ENCODE results near the gene TMEM179.

TMEM179 gene

DNA sequence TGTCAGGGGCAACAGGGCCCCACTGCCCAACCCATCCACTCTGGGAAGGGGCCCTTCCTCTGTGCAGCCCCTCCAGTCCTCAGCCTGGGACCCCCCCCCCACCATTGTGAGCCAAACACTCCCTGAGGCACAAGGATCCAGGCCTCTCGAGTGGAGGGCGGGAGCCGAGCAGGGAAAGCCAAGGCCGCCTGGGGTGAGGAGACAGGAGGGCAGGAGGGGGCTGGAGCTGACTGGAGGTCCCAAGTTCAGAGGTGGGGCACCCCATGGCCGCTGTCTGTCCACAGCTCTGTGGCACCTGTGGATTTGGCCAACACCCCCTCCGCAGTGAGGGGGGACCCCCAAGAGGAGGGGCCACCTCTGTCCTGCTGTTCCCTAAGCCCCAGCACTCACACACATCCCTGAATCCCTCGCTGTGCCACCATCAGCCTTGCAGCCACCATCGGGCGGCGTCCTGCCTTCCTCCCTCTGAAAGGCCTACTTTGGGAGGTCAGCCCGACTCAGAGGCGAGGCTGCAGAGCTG is 50.4 kb downstream of the TMEM179 start:
- DNase-seq, result no peak

- no peak for DNase-seq
Measured at GRCh38 chr14:104553166-104554087, 51.1 kb downstream of the TMEM179 start.

GRCh38 chr14:104552738-104553125 is 51.8 kb downstream of the TMEM179 start:
- DNase-seq, result no peak

DNA sequence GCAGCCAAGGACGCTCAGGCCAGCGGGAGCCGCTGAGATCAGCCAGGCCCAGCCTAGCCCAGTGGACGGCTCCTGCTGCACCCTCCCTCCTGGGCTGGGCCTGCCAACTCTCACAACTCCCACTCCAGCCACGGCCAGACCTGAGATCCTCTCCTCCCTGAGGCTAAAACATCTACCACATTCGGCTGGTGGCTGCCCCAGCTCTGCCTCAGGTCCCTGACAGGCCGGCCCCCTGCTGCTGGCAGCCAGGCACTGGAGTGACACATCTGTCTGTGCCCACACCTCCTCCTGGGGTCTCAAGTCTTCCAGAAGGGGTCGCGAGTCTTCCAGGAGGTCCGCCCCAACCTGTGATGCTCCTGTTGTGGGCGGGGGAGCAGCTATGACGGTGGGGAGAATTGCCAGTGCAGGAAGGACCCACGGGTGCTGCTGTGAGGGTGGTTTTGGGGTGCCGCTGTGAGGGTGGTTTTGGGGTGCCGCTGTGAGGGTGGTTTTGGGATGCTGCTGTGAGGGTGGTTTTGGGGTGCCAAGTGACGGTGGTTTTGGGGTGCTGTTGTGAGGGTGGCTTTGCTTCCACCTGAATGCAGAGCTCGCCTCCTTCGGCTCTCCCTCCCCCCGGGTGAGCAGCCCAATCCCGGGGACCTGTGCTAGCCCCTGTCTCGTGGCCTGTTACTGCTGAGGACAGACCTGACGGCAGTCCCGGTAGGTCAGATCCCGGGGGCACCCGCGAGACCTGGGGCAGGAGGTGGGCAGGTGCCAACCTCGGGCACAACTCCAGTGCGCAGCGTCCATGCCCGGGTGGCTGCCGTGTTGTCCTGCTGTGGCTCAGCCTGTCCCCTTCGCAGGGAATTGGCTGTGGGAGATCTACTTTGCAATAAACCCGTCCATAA is 52.5 kb downstream of the TMEM179 start:
- no peak for DNase-seq

GRCh38 chr14:104550861-104551728 is 53.5 kb downstream of the TMEM179 start:
- DNase-seq, result no peak

DNA sequence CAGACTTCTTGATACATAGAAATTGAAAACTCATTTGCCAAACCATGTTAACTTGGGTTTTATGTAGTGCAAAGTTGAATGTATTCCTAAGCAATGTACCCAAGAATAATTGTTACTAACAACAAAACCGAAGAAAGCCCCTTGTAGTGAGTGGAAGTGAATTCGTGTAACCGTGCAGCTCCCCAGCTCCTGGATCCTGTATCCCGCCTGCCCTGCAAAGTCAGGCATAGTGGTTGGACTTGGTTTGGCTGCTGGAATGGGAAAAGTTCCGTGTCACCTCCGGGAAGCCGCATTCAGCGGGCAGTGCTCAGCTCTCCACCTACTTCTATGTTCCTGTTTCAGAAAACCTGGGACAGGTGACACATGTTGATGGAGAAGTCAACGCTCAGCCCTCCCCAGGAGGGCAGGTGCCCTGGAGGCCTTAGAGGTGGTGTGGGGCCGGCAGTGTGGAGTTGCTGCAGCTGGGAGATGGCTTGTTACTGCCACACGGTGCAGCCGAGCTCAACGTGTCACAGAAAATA is 54.2 kb downstream of the TMEM179 start:
- DNase-seq, result no peak

DNA sequence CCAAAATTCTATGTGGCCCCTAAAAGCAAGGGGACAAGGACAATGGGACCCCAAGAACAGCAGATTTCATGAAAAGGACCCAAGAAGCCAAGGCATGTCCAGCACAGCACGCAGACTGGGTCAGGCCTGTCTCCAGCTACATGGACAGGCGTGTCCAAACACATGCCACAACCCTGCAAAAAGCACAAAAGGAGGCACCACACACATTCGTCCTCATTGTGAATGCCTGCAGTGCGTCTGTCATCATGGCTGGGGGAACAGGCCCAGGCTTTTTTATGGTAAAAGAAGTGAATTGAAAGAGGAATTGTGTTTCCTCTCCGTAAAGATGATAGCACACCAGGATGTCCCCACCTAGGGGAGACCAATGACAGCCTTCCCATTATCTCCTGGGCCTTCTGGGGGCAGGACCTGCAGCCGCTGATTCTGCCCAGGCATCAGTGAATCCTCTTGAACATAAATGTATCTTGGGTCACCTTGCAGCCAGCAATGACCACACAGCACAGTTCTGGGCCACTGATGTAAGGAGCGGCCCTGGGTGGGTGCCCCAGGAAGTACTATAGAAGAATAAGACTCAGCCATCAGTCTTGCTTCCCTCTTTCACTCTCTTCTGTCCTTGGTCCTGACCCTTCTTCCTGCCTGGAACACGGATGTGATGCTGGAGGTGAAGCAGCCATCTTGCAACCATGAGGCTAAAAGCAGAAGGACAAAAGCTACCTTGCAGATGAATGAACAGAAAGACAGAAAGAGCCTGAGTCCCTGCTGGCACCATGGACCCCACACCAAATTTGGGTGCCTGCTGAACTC is 54.8 kb downstream of the TMEM179 start:
- DNase-seq, result no peak

DNA sequence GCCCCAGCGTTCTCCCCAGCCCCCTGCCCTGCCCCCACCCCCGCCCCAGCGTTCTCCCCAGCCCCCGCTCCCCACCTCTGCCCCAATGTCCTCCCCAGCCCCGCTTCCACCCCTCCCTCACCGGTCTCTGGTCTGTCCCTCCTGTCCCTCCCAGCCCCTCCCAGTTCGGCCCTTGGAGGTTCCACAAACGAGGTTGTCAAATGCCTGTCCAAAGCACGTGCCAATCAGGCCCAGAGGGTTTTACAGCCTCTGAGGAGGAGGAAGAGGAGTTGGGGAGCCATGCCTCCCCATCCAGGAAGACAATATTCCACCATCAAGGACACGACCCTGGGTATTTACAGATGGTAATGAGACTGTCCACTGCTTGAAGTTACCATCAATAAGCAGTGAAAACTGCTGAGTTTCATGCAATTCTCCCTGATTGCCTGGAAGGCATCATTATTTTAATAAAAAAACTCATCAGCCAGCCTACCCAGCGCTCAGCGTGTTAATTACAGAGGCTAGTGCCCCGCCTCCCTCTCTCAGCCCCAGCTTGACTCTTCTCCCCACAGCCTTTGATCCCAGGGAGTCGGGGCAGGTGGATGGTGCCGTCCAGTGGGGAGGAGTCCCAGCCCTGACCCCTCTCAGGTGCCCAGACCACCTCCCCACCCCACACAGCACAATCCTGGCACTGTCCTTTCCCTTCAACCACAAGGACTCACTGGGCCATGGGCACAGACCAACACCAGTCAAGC is 55.6 kb downstream of the TMEM179 start:
- DNase-seq, result no peak

- DNase-seq, result no peak
Measured at GRCh38 chr14:104547998-104548700, 56.4 kb downstream of the TMEM179 start.

DNA sequence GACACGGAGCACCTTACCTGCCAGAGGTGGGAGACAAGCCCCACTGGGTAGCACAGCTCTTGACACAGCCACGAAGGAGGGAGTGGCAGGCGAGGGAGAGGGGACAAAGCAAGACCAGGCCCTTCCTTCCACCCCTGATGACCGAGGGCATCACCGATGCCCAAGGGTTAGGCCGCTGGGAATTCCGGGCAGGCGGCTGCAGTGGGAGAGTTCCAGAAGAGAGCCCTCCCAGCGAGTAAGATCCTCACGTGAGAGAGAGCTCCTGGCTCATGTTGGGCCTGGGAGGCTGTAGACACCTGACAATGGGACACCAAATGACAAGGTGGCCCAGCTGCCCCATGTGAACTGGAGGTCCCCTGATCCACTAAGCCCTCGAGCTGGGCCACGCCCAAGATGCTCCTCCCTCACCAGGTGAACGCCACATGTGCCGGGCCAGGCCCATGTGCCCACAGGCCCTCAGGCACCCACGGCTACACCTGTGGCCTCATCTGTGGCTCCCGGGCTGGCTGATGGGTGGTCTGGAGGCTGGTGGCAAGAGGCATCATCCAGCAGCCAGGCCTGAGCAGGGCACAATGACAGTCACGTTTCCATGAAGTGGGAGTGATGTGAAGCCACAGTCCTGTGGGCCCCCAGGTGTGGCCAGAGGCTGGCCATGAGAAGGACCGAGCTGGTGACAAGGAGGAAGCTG is 57.1 kb downstream of the TMEM179 start:
- no peak for DNase-seq

GRCh38 chr14:104546591-104547309 is 57.8 kb downstream of the TMEM179 start:
- DNase-seq, result no peak

DNA sequence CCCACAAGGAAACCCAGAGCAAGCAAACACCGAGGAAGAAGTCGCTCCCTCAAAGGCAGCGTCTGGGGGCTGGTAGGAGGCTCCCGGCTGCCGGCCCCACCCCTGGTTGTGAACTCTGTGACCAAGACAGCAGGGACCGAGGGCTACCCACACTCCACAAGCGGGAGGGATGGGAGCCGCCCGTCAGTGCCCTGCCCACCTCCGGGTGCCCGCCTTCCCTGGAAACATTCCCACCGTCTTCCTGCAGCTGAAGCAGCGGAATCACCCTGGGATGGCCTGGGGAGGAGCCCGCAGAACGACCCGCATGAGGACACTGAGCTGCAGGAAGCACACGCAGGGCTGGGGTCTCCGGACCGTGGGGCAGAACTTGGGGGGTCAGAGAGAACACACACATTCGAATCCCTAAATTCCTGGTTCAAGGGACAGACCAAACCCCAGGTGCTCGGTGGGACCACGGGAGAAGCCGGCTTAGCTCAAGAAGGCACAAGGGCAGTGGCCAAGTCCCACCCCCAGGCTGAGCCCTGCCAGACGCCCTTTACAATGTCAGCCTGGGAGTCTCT is 58.5 kb downstream of the TMEM179 start:
- no peak for DNase-seq

DNA sequence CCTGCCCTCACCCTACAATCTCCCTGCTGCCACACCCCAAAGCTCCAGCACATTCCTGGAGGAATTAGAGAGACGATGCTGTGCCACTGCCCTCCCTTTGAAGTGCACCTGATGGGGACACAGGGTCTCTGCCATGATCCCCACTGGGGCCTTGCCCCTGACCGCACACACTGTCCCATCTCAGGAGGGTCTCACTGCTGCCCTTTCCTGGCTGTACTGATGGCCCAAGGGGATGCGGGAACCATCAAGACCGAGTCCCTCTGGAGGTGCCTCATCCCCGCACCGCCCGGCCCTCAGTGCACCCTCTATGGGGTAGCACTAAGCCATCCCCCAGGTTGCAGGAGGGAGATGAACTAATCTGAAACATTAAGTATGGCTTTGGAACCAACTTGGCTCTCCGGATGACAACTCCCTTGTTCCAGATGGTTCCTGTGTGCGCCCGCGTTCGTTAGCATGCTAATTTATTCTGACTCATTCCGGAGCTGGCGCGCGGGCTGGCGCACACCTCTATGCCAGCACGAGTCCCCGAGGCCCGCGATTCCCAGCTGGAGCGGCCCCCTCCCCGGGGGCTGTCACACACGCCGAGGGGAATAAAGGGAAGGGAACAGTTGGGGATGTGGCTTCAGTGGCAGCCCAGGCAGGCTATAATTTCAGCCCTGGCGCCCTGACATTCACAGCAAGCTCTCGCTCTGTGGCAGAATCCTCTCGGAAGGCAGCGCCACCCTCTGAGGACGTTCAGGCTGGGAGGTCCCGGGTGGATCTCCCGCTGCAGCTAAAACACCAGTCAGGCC is 59.2 kb downstream of the TMEM179 start:
- no peak for DNase-seq

DNA sequence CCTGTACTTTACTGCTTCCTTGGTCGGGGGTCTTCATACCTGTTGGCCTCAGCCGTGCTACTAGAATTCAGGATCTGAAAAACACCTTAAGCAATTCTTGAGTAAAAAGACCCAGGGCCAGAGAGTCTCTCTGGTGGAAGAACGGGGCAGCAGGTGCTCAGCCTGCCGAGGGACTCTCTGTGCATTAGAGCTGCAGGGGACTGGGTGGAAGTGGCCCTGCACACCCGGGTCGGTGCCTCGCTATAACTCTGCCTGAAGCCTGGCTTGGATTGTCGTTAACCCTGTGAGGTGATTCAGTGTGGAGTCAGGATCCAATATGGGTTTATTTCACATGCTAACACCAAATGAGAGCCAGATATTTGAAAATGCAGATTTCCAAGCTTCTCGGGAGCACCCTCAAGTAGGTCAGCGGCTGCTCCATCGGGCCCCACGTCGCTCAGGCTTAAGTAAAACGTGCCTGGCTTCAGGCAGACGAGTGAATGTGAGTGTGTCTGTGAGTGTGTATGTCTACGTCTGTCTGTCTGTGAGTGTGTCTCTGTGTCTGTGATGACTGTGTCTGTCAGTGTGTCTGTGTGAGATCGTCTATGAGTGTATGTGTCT is 60.1 kb downstream of the TMEM179 start:
- no peak for DNase-seq

DNA sequence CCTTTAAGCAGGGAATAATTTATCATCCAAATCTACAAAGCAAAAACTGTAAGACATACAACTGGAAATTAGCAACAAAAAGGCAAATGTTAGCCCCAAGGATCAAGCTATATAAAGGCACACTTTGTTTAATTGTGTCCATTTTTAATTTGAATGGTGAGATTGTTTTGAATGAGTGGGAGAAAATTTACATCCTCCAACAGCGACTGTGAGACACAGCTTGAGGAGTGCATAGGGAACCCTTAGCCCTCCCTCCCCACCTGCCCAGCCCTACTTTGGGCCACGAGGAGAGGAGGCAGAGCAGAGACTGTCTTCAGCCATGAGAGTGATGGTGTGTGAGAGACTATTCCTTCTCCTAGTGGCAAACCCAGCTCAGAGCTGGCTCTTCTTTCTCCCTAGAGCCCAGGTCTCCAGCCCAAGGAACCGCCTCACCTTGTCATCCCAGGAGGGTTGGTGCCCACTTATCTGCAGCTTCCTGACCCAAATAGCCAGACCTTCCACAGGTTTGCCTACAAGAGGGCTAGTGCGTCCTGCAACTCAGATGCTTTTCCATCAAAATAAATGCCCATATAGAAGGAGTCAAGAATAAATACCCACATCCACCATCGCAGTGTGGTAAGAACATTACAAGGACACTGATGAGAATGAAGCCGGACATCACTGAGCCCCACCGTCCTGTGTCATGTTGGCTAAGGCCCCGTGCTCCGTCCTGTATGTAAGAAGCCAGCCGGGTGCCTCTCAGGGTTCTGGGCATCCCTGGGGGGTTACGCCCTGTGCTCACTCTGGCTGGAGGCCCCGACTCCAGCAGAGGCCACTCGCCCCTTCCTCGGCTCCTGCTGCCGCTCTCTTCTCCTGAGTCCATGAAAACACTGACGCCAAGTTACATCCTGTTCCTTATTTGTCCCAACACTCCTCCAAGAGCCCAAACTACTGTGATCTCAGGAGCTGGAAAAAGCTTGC is 61.4 kb downstream of the TMEM179 start:
- no peak for DNase-seq

Measured in stimulated activated CD4-positive, alpha-beta T cell treated with anti-CD3 and anti-CD28 coated beads, Interleukin-4, amount 100 ng/mL, for 24 hours (primary cell).